HS-27A (cell line): Measurements from ENCODE around the gene USH1C.

Source experiments
- DNase-seq: peaks from one replicate; pipeline ENCODE4 v3.0.0-alpha.2; 2012; ENCODE audit warnings: low read depth, missing footprints

The USH1C gene

DNA sequence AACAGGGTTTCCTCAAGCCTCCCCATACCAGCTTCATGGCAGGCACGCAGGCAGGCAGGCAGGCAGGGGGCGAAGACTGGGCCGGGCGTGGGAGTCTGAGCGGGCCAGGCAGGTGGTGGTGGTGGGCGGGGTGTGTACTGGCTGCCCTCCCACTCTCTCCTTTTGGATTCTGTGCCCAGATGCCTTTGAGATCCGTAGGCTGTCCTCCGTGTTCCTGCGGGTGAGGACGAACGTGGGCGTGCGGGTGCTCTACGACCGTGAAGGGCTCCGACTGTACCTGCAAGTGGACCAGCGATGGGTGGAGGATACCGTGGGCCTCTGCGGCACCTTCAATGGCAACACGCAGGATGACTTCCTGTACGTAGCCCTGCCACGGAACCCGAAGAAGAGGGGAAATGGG, 25.8 kb upstream of the USH1C start:
- DNase-seq: no peak

DNA sequence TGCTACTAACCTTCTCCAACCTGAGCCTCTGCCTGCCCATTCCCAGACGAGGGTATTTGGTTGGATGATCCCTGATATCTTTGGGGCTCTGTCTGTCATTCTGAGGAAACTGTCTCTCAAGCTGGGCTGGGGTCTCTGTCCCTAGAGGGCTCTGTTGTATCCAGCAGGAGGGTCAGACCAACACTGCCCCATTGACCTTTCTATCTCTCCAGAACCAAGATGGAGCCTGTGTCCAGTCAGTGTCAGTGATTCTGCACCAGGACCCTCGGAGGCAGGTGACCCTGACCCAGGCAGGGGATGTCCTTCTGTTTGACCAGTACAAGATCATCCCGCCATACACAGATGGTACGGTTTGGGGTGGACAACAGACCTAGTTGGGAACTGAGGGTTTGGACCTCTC, 24.7 kb upstream of the USH1C start:
- no peak for DNase-seq

DNA sequence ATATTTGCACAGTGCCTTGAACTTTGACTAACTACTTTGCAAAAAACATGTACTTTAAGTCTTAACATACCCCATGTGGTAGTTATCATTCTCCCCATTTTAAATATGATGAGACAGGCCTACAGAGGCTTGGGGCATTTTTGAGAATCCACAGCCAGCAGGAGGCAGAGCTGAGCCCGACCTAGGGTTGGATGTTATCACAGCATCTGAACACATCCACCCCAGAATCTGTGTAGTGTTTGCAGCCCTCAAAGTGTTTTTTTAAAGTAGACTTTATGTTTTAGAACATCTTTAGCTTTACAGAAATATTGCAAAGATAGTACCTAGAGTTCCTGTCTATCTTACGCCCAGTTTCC, 20.4 kb upstream of the USH1C start:
- DNase-seq: no peak

DNA sequence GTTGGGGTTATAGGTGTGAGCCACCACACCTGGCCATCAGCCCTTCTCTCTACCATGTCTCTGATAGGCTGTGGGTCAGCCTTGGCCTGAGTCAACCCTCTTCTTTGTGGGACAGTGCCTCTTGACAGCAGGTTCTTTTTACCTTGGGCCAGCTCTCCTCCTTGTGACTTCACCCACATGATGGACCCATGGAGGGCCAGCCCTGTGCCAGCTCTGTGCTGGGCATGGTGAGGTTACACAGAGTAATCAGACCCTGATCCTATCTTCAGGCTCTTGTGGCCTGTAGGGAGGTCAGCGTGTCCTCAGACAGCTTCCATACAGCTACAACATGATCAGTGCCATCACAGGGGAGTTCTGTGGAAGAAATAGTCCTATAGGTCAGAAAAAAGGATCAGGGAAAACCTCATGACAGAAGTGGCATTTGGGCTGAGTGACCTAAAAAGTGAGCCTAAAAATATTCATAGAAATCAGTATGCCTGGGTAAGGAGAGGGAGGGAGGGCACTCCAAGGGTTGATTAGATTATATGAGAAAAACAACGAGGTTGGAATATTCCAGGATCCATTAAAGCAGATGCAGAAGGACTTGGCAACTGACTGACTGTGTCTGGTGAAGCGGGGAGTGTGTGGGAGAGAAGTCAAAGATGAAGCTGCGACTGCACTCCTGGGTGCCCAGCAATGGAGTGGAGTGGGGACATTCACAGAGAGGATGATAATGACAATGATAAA, 19.9 kb upstream of the USH1C start:
- no peak for DNase-seq

DNA sequence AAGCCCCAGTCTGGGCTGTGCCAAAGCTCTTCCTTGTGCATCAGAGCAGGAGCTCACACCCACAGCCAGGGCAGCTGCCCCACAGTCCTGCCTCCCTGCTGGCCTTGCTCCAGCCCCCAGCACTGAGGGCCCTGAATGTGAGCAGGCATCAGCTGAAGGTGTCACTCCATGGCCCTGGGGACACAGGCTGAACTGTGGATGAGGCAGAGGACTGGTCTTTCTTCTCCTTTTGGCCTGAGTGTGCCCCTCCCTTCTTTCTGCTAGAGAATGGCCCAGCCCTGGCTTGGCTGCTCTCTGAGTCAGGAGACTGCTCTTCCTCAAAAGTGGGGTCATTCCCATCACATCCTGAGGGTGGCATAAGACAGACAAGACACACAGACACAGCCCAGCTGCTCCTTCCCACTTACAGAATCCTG, 19.0 kb upstream of the USH1C start:
- DNase-seq: no peak

DNA sequence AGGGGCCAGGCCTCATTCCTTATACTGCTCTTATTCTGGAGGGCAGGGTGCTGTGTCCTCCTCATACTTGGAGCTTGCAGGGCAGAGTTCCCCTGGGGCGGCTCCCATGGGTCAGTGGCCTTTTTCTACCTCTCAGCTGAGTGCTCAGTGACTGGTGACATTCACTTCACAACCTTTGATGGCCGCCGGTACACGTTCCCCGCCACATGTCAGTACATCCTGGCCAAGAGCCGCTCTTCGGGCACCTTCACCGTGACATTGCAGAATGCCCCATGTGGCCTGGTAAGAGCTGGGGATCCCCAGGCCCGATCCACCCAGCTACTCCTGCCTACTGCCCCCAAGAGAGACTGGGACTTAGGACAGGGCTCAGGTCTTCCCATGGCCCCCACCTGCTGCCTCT, 17.3 kb upstream of the USH1C start:
- no peak for DNase-seq

DNA sequence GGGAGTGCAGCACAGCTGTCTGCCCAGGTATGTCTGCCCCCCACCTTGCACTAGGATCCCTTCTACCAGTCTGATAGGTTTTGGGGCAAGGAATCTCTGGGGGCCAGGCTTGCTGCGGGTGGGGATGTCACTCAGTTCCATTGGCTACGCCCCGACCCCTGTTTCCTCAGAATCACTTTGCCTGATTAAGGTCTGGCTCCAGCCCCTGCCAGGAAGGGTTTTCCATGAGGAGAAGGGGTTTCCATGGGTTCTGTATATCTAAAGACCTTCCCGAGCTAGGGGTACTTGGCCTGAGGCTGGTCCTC, 16.8 kb upstream of the USH1C start:
- DNase-seq: no peak

DNA sequence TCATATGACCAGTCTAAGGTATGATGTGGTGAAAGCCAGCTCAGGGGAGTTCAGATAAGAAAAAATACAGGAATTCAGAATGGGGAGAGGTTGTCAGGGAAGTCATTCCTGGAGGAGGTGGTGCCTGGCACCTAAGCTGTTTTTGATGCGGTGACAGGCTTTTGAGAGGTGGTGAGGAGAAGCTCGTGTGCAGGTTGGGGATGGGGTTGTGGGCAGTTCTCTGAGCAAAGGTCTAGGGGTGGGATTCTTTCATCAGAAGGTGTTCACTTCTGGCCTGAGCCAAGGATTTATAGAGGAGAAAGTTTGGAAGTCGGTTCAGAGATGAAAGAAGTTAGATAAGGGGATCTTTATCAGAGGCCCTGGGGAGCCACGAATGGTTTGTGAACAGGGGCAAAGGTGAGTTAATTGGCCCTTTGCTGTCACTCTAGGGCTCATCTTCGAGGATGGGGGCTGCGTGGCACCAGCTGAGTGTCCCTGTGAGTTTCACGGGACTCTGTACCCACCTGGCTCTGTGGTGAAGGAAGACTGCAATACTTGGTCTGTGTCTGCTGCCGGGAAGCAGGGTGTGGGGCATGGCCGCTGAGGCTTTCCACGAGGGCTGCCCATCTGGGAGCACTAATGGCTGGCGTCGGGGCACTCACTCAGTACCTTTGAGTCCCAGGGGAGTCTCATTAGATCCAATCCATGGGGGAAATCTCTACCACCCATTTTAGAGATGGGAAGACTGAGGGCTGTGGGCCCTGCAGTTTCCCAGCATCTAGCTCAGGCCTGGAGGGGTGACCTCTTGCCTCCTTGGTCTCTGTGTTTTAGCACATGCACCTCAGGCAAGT, 16.3 kb upstream of the USH1C start:
- no peak for DNase-seq

DNA sequence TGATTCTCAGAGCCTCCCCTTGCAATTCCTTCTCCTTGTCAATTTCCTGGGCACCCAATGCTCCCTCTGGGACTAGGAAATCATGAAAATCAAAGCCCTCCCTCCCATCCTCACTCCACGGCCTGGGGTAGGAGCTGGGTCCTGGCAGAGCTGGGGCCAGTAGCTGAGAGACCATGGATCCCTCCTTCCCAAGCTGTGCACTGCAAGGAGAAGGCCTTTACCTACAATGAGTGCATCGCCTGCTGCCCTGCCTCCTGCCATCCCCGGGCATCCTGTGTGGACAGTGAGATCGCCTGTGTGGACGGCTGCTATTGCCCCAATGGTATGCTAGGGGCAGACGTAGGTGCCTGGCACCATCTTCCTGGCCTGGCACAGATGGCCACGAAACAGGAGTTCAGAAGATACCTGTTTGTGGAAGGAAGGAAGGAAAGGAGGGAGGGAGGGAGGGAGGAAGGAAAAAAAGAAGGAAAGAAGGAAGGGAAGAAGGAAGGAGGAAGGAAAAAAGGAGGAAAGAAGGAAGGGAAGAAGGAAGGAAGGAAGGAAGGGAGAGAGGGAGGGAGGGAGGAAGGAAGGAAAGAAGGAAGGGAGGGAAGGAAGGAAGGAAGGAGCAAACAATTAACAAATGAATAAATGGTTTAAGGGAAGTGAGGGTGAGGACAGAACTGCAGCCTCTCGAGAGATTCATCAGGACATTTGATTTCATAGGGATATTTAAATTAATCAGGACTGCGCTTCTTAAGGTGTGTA, 15.3 kb upstream of the USH1C start:
- no peak for DNase-seq

DNA sequence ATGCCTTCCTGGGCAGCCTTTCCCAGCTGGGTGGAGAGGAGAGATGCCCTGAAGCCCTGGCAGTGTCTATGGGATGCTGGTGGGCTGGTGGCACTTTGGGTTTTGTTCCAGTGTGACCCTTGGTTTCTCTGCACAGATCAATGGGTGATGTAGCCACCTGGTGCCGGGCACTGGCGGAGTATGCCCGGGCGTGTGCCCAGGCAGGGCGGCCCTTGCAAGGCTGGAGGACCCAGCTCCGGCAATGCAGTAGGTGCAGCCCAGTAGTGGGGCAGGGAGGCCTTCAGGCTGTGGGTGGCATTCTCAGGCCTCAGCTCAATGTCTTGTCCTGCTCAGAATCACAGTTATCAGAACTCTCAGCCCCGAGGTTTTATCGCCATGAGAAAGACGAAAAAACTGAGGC, 14.7 kb upstream of the USH1C start:
- DNase-seq: no peak

DNA sequence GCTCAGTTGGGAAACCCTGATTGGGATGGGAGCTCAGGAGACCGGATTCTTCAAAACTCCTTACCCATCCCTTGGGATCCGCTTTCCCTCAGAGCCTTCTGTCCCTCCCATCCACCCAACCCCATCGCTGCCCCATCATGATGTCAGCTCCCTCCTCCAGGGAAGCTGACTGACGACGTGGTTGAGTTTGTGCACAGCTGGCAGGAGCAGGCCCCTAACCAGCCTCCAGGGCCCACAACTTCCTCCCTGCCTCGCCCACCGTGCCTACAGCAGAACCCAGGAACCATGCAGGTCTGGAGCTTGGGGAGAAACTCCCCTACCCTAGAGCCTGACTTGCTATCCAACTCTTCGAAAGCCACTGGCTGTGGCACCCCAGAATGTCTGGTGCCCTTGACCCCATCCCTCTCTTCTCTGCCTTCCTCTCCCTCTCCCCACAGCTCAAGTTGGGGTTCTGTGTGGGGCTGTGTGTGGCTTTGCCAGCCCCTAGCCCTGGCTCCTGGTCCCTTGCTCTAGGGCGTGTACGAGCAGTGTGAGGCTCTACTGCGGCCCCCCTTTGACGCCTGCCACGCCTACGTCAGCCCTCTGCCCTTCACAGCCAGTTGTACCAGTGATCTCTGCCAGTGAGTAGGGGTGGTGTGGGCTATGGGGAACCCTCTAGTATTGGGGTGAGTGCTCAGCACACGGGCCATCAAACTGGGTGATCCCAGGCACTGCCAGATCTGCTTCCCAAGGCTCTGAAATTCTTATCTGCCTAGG, 14.0 kb upstream of the USH1C start:
- no peak for DNase-seq

DNA sequence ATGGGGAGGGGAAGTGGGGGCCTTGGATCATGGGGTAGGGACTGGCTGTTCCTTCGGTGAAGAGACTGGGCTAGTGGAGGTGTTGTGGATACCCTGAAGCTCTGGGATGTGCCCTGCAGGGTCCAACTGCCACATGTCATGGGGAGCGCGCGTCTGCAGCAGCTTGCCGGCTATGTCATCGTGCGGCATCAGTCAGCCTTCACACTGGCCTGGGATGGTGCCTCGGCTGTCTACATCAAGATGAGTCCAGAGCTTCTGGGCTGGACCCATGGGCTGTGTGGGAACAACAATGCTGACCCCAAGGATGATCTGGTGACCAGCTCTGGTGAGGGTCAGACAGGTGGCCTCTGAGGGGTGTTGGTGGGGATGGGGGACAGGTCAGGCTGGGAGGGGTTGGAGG, 12.8 kb upstream of the USH1C start:
- no peak for DNase-seq

DNA sequence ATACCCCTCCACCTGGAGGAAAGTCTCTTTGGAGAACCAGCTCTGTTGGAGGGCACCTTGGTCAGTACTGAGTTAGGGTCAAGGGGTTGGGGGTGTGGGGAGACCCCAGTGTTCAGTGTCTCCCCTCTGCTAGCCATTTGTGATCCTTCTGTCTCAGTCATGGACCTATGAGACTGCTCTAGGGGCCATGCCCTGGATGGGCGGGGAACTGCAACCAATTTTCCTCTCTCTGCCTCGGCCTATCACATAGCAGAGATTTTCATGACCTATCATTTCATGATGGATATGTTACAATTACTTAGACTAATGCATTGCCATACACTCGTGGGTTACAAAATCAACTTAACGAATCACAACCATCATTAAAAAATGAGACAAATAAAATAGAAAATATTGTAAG, 10.3 kb upstream of the USH1C start:
- no peak for DNase-seq

DNA sequence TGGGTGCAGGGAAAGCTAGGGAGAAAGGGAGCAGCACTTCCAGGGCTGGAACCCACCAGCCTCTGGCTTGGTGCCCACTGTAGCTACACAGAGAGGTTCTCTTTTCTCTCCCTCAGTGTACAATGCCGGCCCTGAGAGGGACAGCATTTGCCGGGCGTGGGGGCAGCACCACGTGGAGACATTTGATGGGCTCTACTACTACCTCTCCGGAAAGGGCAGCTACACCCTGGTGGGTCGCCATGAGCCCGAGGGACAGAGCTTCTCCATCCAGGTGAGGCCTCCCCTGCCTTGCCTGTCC, 9.0 kb upstream of the USH1C start:
- DNase-seq: no peak

DNA sequence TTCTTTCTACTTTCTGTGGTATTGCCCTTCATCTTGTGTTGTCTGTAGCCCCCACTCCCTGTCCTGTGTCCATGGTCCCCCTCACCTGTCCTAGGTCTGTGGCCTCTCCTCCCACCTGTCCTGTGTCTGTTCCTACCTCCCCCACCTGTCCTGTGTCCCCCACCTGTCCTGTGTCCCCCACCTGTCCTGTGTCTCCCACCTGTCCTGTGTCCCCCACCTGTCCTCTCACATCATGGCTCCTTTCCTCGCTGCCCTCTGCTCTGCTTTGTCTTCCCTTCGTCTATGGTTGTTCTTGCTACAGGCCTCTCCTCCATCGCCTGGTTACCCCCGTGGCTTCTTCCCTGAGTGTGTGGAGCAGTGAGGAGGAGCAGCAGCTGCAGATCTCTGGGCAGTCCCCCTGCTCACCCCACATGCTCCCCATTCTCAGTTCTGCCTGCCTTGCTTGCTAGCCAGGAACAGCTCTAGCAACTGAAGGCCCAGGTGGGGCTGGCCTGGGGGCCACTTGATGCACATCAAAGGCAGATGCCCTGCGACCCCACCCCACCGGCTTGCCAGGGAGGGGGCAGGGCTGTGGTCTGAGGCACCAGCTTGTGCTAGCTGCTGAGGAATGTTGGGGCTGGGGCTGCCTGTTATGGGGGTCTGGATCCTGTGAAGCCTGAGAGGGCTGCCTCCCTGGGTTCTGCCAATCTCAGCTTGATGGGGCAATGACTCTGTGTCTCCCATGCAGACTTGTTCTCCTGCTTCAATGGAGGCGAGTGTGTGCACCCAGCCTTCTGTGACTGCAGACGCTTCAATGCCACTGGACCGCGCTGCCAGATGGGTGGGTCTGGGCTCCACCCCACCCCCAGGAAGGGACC, 8.4 kb upstream of the USH1C start:
- no peak for DNase-seq

DNA sequence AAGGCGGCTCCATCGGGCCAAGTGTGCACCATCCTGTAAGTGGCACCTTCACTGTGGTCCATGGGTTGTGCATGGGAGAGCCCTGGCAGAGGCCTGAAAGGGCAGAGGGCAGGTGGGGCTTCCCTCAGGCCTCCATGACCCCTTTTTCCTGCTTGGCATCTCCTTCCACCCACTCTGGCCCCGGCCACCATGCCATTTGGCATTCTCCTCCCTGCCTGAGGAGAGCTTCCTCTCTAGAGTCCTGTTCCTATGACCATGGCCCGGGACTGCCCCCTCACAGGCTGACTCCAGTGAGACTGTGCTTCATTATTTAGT, 7.8 kb upstream of the USH1C start:
- no peak for DNase-seq

DNA sequence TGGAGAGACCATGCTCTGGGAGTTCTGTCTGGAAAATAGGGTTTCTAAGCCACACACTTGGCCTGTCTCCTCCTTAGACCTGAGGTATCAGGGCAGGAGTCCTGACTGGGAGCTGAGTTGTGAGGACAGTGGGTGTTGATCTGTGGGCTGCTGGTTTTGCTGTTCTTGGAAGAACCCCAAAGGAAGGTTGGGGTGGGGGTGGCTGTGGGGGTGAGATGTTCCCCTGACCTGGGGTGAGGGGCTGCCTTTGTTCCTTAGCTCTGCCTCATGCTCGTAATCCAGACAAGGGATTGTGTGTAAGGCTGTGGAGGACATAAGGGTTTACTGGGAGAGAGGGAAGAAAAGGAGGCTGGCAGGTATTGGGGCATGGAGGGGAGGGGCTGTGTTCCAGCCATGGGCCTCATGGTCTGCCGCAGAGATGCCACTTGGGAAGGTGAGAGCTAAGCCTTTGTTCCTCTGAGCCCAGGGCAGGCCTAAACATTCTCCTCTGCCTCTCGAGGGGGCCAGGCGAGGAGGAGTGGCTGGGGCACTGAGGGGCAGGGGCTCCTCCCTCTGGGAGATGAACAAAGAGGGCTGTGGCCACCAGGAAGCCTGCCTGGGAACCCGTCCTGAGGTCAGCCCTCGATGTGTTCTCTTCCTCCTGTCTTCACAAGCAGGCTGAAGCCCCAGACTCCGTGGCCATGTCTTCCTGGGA, 7.3 kb upstream of the USH1C start:
- no peak for DNase-seq

DNA sequence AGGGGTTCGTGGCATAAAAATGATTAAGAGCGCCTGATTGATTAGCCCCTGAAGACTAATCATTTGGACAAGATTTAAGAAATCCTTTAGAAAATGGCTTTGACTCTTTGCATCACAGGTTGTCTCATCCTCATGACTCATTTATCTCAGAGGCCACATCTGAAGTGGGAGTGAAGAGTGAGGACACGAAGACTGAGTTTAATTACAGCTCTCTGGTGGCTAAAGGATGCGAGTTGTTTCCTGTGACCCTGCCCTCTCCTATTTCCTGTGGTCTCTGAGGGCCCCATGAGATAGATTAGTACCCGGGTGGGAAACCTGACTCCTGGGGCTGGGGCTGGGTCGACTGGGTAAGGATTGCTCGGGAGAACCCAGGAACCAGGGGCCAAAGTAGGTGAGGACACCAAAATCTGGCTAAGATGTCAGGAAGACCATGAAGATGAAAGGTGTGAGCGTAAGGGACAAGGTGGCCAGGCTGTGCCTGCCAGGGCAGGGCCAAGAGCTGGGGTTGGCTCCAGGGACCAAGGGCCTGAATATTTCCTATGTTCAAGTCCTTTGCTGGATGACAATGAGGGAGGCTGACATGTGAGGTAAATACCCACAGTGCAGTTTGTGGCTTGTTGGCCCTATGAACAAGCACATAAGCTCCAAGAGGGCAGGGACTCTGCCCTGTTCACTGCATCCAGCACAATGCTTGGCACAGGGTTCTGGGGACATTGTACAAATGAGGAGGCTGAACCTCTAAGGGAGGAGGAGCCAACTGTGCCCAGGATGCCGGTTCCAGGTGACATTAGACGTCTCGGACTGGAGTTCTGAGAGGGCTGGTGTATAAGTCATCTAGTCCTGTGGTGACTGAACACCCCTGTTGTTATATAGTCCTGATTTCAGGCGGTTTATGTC, 6.5 kb upstream of the USH1C start:
- no peak for DNase-seq

DNA sequence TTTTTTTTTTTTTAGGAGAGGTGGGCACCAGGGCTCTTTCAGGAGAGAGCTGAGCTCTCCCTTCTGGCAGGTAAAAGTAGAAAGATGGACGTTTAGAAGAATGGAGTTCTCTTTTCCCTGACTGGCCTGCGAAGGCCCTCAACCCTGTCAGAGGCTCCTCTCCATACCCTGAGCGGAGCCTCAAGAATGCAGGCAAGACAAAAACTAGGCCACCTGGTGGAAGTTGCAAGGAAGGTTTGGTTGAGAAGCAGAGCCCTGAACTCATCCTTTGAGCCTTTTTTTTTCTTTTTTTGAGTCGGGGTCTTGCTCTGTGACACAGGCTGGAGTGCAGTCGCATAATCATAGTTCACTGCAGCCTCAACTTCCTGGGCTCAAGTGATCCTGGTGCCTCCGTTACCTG, 4.2 kb upstream of the USH1C start:
- DNase-seq: no peak

DNA sequence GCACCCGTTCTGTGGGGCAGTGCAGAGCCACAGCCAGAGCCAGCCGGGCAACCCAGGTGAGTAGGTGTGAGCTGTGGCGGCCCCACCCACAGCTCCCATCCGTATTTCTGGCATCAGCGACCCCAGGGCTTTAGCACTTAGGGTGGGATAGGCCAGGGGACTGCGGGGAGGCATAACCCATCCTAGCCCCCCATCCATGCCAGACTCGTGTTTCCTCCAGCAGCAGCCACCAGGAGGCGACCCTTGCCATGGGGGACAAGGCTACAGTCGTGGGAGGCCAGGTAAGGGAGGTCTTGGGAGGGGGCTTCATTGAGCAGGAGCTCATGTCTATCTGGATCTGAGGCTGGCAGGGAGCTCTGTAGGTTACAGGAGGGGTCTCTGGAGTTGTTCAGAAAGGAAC, 3.7 kb upstream of the USH1C start:
- DNase-seq: no peak
